ENCODE results near the gene AHI1.

DNA sequence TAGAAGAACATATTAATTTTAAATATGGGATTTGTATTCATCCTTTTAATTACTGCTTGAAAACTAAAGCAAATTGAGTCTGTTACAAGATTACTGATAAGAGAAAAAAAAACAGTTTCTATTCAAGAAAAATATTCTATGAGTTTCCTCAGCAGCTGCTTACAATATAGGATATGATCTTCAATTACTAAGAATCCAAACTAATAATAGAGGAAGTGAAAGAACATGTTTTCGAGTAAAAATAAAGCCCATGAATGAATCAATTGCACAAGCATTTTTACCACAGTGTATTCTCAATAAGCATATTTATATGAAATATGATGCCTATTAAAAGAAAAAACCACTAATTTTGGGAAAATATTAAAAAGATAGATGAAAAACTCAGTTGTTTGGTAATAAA, 63.4 kb downstream of the AHI1 start:
- TF ChIP-seq, protein P1, sequence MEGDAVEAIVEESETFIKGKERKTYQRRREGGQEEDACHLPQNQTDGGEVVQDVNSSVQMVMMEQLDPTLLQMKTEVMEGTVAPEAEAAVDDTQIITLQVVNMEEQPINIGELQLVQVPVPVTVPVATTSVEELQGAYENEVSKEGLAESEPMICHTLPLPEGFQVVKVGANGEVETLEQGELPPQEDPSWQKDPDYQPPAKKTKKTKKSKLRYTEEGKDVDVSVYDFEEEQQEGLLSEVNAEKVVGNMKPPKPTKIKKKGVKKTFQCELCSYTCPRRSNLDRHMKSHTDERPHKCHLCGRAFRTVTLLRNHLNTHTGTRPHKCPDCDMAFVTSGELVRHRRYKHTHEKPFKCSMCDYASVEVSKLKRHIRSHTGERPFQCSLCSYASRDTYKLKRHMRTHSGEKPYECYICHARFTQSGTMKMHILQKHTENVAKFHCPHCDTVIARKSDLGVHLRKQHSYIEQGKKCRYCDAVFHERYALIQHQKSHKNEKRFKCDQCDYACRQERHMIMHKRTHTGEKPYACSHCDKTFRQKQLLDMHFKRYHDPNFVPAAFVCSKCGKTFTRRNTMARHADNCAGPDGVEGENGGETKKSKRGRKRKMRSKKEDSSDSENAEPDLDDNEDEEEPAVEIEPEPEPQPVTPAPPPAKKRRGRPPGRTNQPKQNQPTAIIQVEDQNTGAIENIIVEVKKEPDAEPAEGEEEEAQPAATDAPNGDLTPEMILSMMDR (IDR thresholded peaks at IDR 0.05), result no peak
- TF ChIP-seq ZFX (IDR thresholded peaks at IDR 0.05; ENCODE audit: borderline replicate concordance), result no peak
